Measurements from ENCODE around the gene GTSF1L. TPM values are rescaled to one million over a fixed set of nuclear protein-coding genes. Genes with fewer than 3 reads are reported as not detected.

Gene GTSF1L
- total RNA-seq, 1 experiment from 2014 or later, result not detected

DNA sequence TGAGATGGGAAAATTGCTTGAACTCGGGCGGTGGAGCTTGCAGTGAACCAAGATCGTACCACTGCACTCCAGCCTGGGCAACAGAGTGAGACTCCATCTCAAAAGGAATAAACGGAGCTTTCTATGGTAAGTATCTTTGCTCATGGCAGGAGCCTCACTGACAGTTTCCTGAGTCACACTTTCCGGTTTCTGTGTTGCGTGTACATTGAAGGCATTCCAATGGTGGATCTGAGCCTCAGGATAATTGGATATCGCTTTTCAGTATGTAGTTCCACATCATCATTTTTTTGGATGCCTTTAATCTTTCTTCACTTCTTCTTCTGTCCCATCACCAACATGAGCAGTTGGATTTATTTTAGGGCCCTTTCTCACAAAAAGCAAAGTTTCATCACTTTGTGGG is 28.6 kb upstream of the GTSF1L start:
- Histone ChIP-seq H3K4me3 (no peak overlapping the region), H2AFZ (no peak overlapping the region), H3K36me3 (ENCODE audit: low read depth) (no peaks in the 10 kb centered on the region), H3K27ac (no peak overlapping the region), H3K79me2 (ENCODE audit: low read depth) (no peaks in the 10 kb centered on the region), H3K9me2 (ENCODE audit: insufficient read depth) (no peaks in the 10 kb centered on the region), H3K27me3 (ENCODE audit: insufficient read depth, low read depth) (no peaks in the 10 kb centered on the region), H3K4me2 (no peak overlapping the region), H4K20me1 (ENCODE audit: insufficient read depth) (no peaks in the 10 kb centered on the region), H3F3A (ENCODE audit: insufficient read depth, low read depth) (peaks cover 26% of the 10 kb centered on the region; the same call in 1 of the 2 replicates), H3K4me1 (replicated peaks; ENCODE audit: insufficient read depth) (peaks cover 28% of the 10 kb centered on the region), H3K9me3 (ENCODE audit: insufficient read depth, low read depth) (no peaks in the 10 kb centered on the region)
- ChIA-PET CTCF (no interaction called here), POLR2A (ENCODE audit: unreplicated experiment) (no interaction called here)
- intact Hi-C loops (cut with micrococcal nuclease; ENCODE audit: unreplicated experiment), result no loop called here
- no TSS peak for BruUV-seq (replicated peaks)
- DNase-seq, result no peak
- TF ChIP-seq CTCF (conservative IDR thresholded peaks at IDR 0.05) (no peak), EZH2 (IDR thresholded peaks at IDR 0.05; ENCODE audit: low read depth) (no peak)

DNA sequence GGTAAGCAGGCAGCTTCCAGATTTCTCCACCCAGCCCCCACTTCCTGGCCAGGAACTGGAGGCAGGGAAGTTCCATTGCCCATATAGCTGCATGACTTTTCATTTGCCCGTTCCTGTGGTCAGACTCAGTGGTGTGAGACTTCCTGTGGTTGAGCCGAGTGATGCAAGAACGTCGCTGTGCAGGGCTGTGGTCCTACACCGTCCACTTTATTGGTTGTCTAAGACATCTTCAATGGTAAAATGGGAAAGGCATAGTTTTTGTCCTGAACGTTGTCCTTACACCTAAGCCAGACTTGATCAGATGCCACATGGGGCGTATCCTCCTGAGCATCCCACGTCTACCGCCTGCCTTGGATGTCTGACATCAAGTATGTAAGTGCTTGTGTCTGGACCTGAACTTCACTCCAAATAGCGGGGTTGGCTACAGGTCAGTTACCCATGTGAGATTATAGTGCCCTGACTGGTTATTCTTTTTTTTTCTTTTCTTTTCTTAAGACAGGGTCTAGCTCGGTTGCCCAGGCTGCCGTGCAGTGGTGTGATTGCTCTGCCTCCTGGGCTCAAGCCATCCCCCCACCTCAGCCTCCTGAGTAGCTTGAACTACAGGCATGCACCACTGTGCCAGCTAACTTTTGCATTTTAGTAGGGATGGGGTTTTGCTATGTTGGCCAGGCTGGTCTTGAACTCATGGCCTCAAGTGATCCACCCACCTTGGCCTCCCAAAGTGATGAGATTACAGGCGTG is 25.9 kb upstream of the GTSF1L start:
- Histone ChIP-seq H3K79me2 (ENCODE audit: low read depth) (no peaks in the 10 kb centered on the region), H2AFZ (no peak overlapping the region), H3K27ac (peak overlapping the region; percentile 71), H3K27me3 (ENCODE audit: insufficient read depth, low read depth) (no peaks in the 10 kb centered on the region), H3K9me2 (ENCODE audit: insufficient read depth) (no peaks in the 10 kb centered on the region), H3K4me3 (no peak overlapping the region), H3K4me1 (replicated peaks; ENCODE audit: insufficient read depth) (peaks cover 40% of the 10 kb centered on the region), H3K9me3 (ENCODE audit: insufficient read depth, low read depth) (no peaks in the 10 kb centered on the region), H3K36me3 (ENCODE audit: low read depth) (no peaks in the 10 kb centered on the region), H4K20me1 (ENCODE audit: insufficient read depth) (no peaks in the 10 kb centered on the region), H3K4me2 (no peak overlapping the region; the same call in 1 of the 2 replicates), H3F3A (ENCODE audit: insufficient read depth, low read depth) (peaks cover 30% of the 10 kb centered on the region; the same call in 1 of the 2 replicates)
- ChIA-PET POLR2A (ENCODE audit: unreplicated experiment) (interaction anchor here (0.6 kb wide), 2 partner anchors 9 to 89 kb away, joined by 4 to 8 read pairs; no protein-coding TSS in a partner anchor), CTCF (interaction anchor here (0.6 kb wide), 1 partner anchor 86 kb away, joined by 5 read pairs; no protein-coding TSS in a partner anchor)
- TF ChIP-seq CTCF (conservative IDR thresholded peaks at IDR 0.05) (no peak), EZH2 (IDR thresholded peaks at IDR 0.05; ENCODE audit: low read depth) (no peak)
- peak; percentile 49 to 55 for DNase-seq
- BruUV-seq (replicated peaks), result TSS peak; percentile 17
- intact Hi-C loops (cut with micrococcal nuclease; ENCODE audit: unreplicated experiment), result no loop called here

GRCh38 chr20:43752051-43752360 is 25.2 kb upstream of the GTSF1L start:
- no peaks in the 10 kb centered on the region for H3K36me3 ChIP-seq (ENCODE audit: low read depth)
- H3F3A ChIP-seq (ENCODE audit: insufficient read depth, low read depth), result peaks cover 30% of the 10 kb centered on the region; the same call in 1 of the 2 replicates
- no peaks in the 10 kb centered on the region for H4K20me1 ChIP-seq (ENCODE audit: insufficient read depth)
- no peaks in the 10 kb centered on the region for H3K27me3 ChIP-seq (ENCODE audit: insufficient read depth, low read depth)
- H3K9me3 ChIP-seq (ENCODE audit: insufficient read depth, low read depth), result no peaks in the 10 kb centered on the region
- ChIA-PET CTCF (interaction anchor here (0.7 kb wide), 1 partner anchor 581 kb away, joined by 4 read pairs; no protein-coding TSS in a partner anchor), POLR2A (ENCODE audit: unreplicated experiment) (no interaction called here)
- H3K9me2 ChIP-seq (ENCODE audit: insufficient read depth), result no peaks in the 10 kb centered on the region
- H3K4me3 ChIP-seq, result no peak overlapping the region
- peaks cover 42% of the 10 kb centered on the region for H3K4me1 ChIP-seq (replicated peaks; ENCODE audit: insufficient read depth)
- no TSS peak for BruUV-seq (replicated peaks)
- H2AFZ ChIP-seq, result no peak overlapping the region
- H3K79me2 ChIP-seq (ENCODE audit: low read depth), result no peaks in the 10 kb centered on the region
- H3K27ac ChIP-seq, result peak overlapping the region; percentile 71
- intact Hi-C loops (cut with micrococcal nuclease; ENCODE audit: unreplicated experiment), result no loop called here
- peak overlapping the region; percentile 29 for H3K4me2 ChIP-seq
- TF ChIP-seq CTCF (conservative IDR thresholded peaks at IDR 0.05) (no peak), EZH2 (IDR thresholded peaks at IDR 0.05; ENCODE audit: low read depth) (no peak)
- no peak for DNase-seq
